T-cell (primary cell): ENCODE data around the gene DPH2. TPM values are rescaled to one million over a fixed set of nuclear protein-coding genes. Genes with fewer than 3 reads are reported as not detected.
A peak's percentile ranks its signal among the peaks of the same experiment; 100 is the strongest.

Experiments used
- ATAC-seq, 4 experiments: fragments of 200-7000 bp in 3 of 4; fragments of 150-1000 bp in 1 of 4; cut with Tn5 transposase; replicated peaks in 1 of 4; 1 replicate in 3 of 4; 2 replicates in 1 of 4; pipeline ENCODE4 v1.10.0; 2021; ENCODE audit warnings: moderate library complexity in 3 of 4, mild to moderate bottlenecking in 2 of 4, moderate number of reproducible peaks in 1 of 4
- CTCF ChIA-PET, 2 donors: fragments of 300-600 bp; sonication (Branson Sonifier 250); formaldehyde crosslinking; loops; one replicate each; lab custom pipeline; 2022; ENCODE audit warnings: antibody characterized with exemption in 2 of 2; lab: Charles Lee
- POLR2A ChIA-PET, 2 donors: fragments of 300-600 bp; sonication (Branson Sonifier 250); formaldehyde crosslinking; loops; one replicate each; lab custom pipeline; 2022; ENCODE audit warnings: antibody characterized with exemption in 2 of 2; lab: Charles Lee
- DNase-seq, 35 experiments: peaks; one replicate each; pipeline versions ENCODE4 v3.0.0 to v3.0.0-alpha.2; 2013 to 2023
- H3K27ac ChIP-seq: one replicate; pipeline ENCODE4 v1.5.1; 2013; ENCODE audit warnings: low read length
- H3K27me3 ChIP-seq, 2 experiments: replicated peaks in 1 of 2; 1 replicate in 1 of 2; 2 replicates in 1 of 2; pipeline versions ENCODE4 v1.6.1 to v1.7.0; 2013; ENCODE audit warnings: low read length in 1 of 2, mixed read lengths in 1 of 2; ENCODE audit not compliant: control insufficient read depth in 2 of 2, insufficient read depth in 2 of 2; ENCODE audit errors: extremely low read depth in 1 of 2
- H3K36me3 ChIP-seq, 2 donors: 1 replicate in 1 of 2; 2 replicates in 1 of 2; pipeline versions ENCODE4 v1.6.1 to v1.7.0; 2013; ENCODE audit warnings: low read length in 1 of 2; ENCODE audit not compliant: control insufficient read depth in 2 of 2, insufficient read depth in 1 of 2; ENCODE audit errors: extremely low read depth in 1 of 2
- H3K4me1 ChIP-seq, 2 experiments: 1 replicate in 1 of 2; 2 replicates in 1 of 2; pipeline versions ENCODE4 v1.6.1 to v1.7.0; 2013; ENCODE audit warnings: low read length in 2 of 2, mixed read lengths in 1 of 2; ENCODE audit not compliant: insufficient read depth in 2 of 2, control insufficient read depth in 1 of 2; ENCODE audit errors: extremely low read depth in 1 of 2
- H3K4me3 ChIP-seq, 2 donors: 1 replicate in 1 of 2; 2 replicates in 1 of 2; pipeline versions ENCODE4 v1.5.1 to v1.7.0; 2013; ENCODE audit warnings: mild to moderate bottlenecking in 2 of 2, low read length in 1 of 2, moderate library complexity in 1 of 2; ENCODE audit not compliant: control insufficient read depth in 1 of 2; ENCODE audit errors: extremely low read depth in 1 of 2
- H3K9me3 ChIP-seq: 2 replicates; pipeline ENCODE4 v1.7.0; 2013
- H3K27ac Mint-ChIP-seq, 2 donors: one replicate each; pipeline ENCODE4 v1.8.0; 2020 to 2021; ENCODE audit warnings: mild to moderate bottlenecking in 2 of 2, mixed read lengths in 2 of 2
- H3K27me3 Mint-ChIP-seq, 2 donors: one replicate each; pipeline ENCODE4 v1.8.0; 2021 to 2022; ENCODE audit warnings: mixed read lengths in 2 of 2
- H3K36me3 Mint-ChIP-seq: one replicate; pipeline ENCODE4 v1.8.0; 2021; ENCODE audit warnings: mixed read lengths
- H3K4me1 Mint-ChIP-seq, 3 donors: one replicate each; pipeline ENCODE4 v1.8.0; 2020 to 2022; ENCODE audit warnings: mixed read lengths in 3 of 3, mild to moderate bottlenecking in 1 of 3
- H3K4me3 Mint-ChIP-seq, 3 donors: one replicate each; pipeline ENCODE4 v1.8.0; 2020 to 2022; ENCODE audit warnings: mild to moderate bottlenecking in 3 of 3, mixed read lengths in 3 of 3, moderate library complexity in 3 of 3
- H3K9me3 Mint-ChIP-seq, 3 donors: one replicate each; pipeline ENCODE4 v1.8.0; 2020 to 2022; ENCODE audit warnings: mixed read lengths in 3 of 3
- WGBS: methylation state at CpG from one replicate; pipeline ENCODE4 v1.1.5; 2013; ENCODE audit warnings: missing lambda C conversion rate; ENCODE audit not compliant: insufficient coverage; 5-methylcytosine and 5-hydroxymethylcytosine counted together
- total RNA-seq, 35 experiments: library from RNA in 6 of 35; stranded (reverse) in 6 of 35; fragments of 120-200 nt in 1 of 35; gene quantifications; one replicate each; pipeline versions ENCODE4 v1.2.1 to v1.2.4 and lab custom pipeline; 2013 to 2026

DPH2 gene
- total RNA-seq, result 10 to 100 TPM; 22.1 to 46.6 (median 41.8) TPM
- 22.6 TPM for total RNA-seq (2013)
- 16.7 to 202 (median 28.9) reads per million in 29 experiments for total RNA-seq (lab: John Stamatoyannopoulos, UW)

GRCh38 chr1:43969746-43970466 is at the start of gene DPH2:
Gene DPH2 (plus strand): TSS chr1:43970010. CDS start chr1:43970176, 166 bp downstream.
- ATAC-seq (peak; percentile 86 to 88 (median 88)), DNase-seq (peak; percentile 84 to 98 (median 96))
- Mint-ChIP-seq H3K36me3 (peaks cover 11% of the 10 kb centered on the region), H3K27ac (peak within 1 kb of the TSS; percentile 85), H3K4me3 (peak within 1 kb of the TSS; percentile 88 to 96 (median 91)), H3K9me3 (no peaks in the 10 kb centered on the region), H3K4me1 (peaks cover 31 to 38% (median 37%) of the 10 kb centered on the region in 3 donors), H3K27me3 (no peaks in the 10 kb centered on the region)
- POLR2A ChIA-PET, result interaction anchor here in 1 of 2 donors (0.5 kb wide), 1 partner anchor 19 kb away, joined by 6 read pairs; no protein-coding TSS in a partner anchor
- H3K27ac ChIP-seq, result peak within 1 kb of the TSS; percentile 14
- H3K36me3 ChIP-seq, result peaks cover 0 to 15% of the 10 kb centered on the region in 2 donors
- CTCF ChIA-PET, result interaction anchor here in 1 of 2 donors (0.7 kb wide), 2 partner anchors 26 to 80 kb away, joined by 3 read pairs; no protein-coding TSS in a partner anchor
- H3K4me3 ChIP-seq, result peak within 1 kb of the TSS; percentile 89 to 97
- H3K27me3 ChIP-seq, result no peaks in the 10 kb centered on the region
- WGBS, result under 1% methylated on average over 32 of the region's 47 CpGs
- H3K9me3 ChIP-seq, result no peaks in the 10 kb centered on the region
- peaks cover 8 to 37% of the 10 kb centered on the region in 2 experiments for H3K4me1 ChIP-seq

GRCh38 chr1:43921022-43921421 is 48.8 kb upstream of the DPH2 start:
- H3K9me3 Mint-ChIP-seq, result no peaks in the 10 kb centered on the region
- no peak for ATAC-seq
- H3K36me3 Mint-ChIP-seq, result peaks cover 19% of the 10 kb centered on the region
- DNase-seq, result no peak
- H3K27me3 Mint-ChIP-seq, result no peaks in the 10 kb centered on the region
- H3K4me1 Mint-ChIP-seq, result peaks cover 0 to 5% (median 0%) of the 10 kb centered on the region in 3 donors
- no peaks in the 10 kb centered on the region for H3K9me3 ChIP-seq
- H3K4me1 ChIP-seq, result no peaks in the 10 kb centered on the region
- H3K27ac Mint-ChIP-seq, result no peak overlapping the region
- no peak overlapping the region for H3K4me3 ChIP-seq
- no peaks in the 10 kb centered on the region for H3K27me3 ChIP-seq
- H3K36me3 ChIP-seq, result peaks cover 0 to 4% of the 10 kb centered on the region in 2 donors
- no peak overlapping the region for H3K4me3 Mint-ChIP-seq
- WGBS, result 88% methylated on average over 5 of the region's 6 CpGs
- ChIA-PET CTCF (no interaction called here), POLR2A (no interaction called here)
- H3K27ac ChIP-seq, result no peak overlapping the region

GRCh38 chr1:43924516-43924915 is 45.3 kb upstream of the DPH2 start:
- Mint-ChIP-seq H3K4me3 (no peak overlapping the region), H3K4me1 (peaks cover 0 to under 1% (median 0%) of the 10 kb centered on the region in 3 donors), H3K9me3 (no peaks in the 10 kb centered on the region), H3K27me3 (no peaks in the 10 kb centered on the region), H3K36me3 (peaks cover 20% of the 10 kb centered on the region), H3K27ac (no peak overlapping the region)
- ATAC-seq (no peak), DNase-seq (no peak)
- 83% methylated on average over 3 of the region's 4 CpGs for WGBS
- no peaks in the 10 kb centered on the region for H3K27me3 ChIP-seq
- H3K27ac ChIP-seq, result no peak overlapping the region
- POLR2A ChIA-PET, result no interaction called here
- no peaks in the 10 kb centered on the region for H3K9me3 ChIP-seq
- H3K4me1 ChIP-seq, result no peaks in the 10 kb centered on the region
- H3K36me3 ChIP-seq, result peaks cover 0 to 5% of the 10 kb centered on the region in 2 donors
- H3K4me3 ChIP-seq, result no peak overlapping the region
- CTCF ChIA-PET, result no interaction called here

GRCh38 chr1:43925846-43926245 is 44.0 kb upstream of the DPH2 start:
- ChIA-PET CTCF (no interaction called here), POLR2A (no interaction called here)
- WGBS, result 97% methylated on average over 9 of the region's 9 CpGs
- H3K4me1 Mint-ChIP-seq, result no peaks in the 10 kb centered on the region
- no peak overlapping the region for H3K27ac Mint-ChIP-seq
- Histone ChIP-seq H3K4me3 (no peak overlapping the region), H3K27ac (no peak overlapping the region), H3K9me3 (no peaks in the 10 kb centered on the region), H3K4me1 (no peaks in the 10 kb centered on the region), H3K27me3 (no peaks in the 10 kb centered on the region), H3K36me3 (peaks cover 0 to 5% of the 10 kb centered on the region in 2 donors)
- no peaks in the 10 kb centered on the region for H3K9me3 Mint-ChIP-seq
- ATAC-seq (no peak), DNase-seq (no peak)
- H3K4me3 Mint-ChIP-seq, result no peak overlapping the region
- peaks cover 23% of the 10 kb centered on the region for H3K36me3 Mint-ChIP-seq
- no peaks in the 10 kb centered on the region for H3K27me3 Mint-ChIP-seq

- H3K4me1 ChIP-seq, result peaks cover 0 to 22% of the 10 kb centered on the region in 2 experiments
- no peaks in the 10 kb centered on the region for H3K9me3 ChIP-seq
- H3K27me3 ChIP-seq, result peaks cover 3 to 36% of the 10 kb centered on the region in 2 experiments
- Mint-ChIP-seq H3K4me3 (no peak overlapping the region), H3K36me3 (peaks cover 13% of the 10 kb centered on the region), H3K4me1 (peaks cover 18 to 19% (median 18%) of the 10 kb centered on the region in 3 donors), H3K9me3 (no peaks in the 10 kb centered on the region), H3K27me3 (peaks cover 18 to 25% of the 10 kb centered on the region in 2 donors), H3K27ac (no peak overlapping the region)
- peaks cover 0 to 3% of the 10 kb centered on the region in 2 donors for H3K36me3 ChIP-seq
- peak in 1 of 35 experiments; percentile 28 for DNase-seq
- POLR2A ChIA-PET, result no interaction called here
- CTCF ChIA-PET, result interaction anchor here (0.5 to 1.6 kb wide), 3 partner anchors 17 to 170 kb away, joined by 3 to 4 read pairs (median 3); no protein-coding TSS in a partner anchor
- H3K4me3 ChIP-seq, result no peak overlapping the region
- no peak overlapping the region for H3K27ac ChIP-seq
- WGBS, result 92% methylated on average over 10 of the region's 10 CpGs
- no peak for ATAC-seq
Measured at GRCh38 chr1:43930168-43930948, 39.5 kb upstream of the DPH2 start.

GRCh38 chr1:43930949-43931275 is 38.9 kb upstream of the DPH2 start:
- H3K4me1 Mint-ChIP-seq, result peaks cover 18 to 22% (median 21%) of the 10 kb centered on the region in 3 donors
- ATAC-seq, result no peak

More at GRCh38 chr1:43930949-43931275, 38.9 kb upstream of the DPH2 start:
- 87% methylated on average over 4 of the region's 4 CpGs for WGBS
- DNase-seq, result no peak
- ChIA-PET POLR2A (interaction anchor here in 1 of 2 donors (0.6 kb wide), 1 partner anchor 15 kb away, joined by 3 read pairs; no protein-coding TSS in a partner anchor), CTCF (interaction anchor here (0.9 to 1.6 kb wide), 3 partner anchors 16 to 168 kb away, joined by 3 to 4 read pairs (median 3); no protein-coding TSS in a partner anchor)
- Mint-ChIP-seq H3K9me3 (no peaks in the 10 kb centered on the region), H3K27me3 (peaks cover 22 to 29% of the 10 kb centered on the region in 2 donors), H3K27ac (no peak overlapping the region), H3K4me3 (no peak overlapping the region), H3K36me3 (peaks cover 8% of the 10 kb centered on the region)
- peaks cover 3 to 41% of the 10 kb centered on the region in 2 experiments for H3K27me3 ChIP-seq
- H3K36me3 ChIP-seq, result peaks cover 0 to 2% of the 10 kb centered on the region in 2 donors
- H3K9me3 ChIP-seq, result no peaks in the 10 kb centered on the region
- no peak overlapping the region for H3K27ac ChIP-seq
- H3K4me1 ChIP-seq, result peaks cover 0 to 27% of the 10 kb centered on the region in 2 experiments
- H3K4me3 ChIP-seq, result no peak overlapping the region
